NCI-H1105 treated with DMSO at 0.1 percent for 48 hours (cell line): Measurements from ENCODE around the gene RALB.
"Not testable (repeated sequence)": the region's sequence is repeated elsewhere in the genome, so short reads cannot be mapped to it uniquely, and the experiment has no call there.

Source experiments
- DNase-seq: peaks from one replicate; lab custom pipeline; 2025; lab: John Stamatoyannopoulos, UW

Gene RALB

GRCh38 chr2:120315367-120316033, 62.8 kb downstream of the RALB start:
- no peak for DNase-seq

- no peak for DNase-seq
Measured at GRCh38 chr2:120316071-120316470, 63.4 kb downstream of the RALB start.

GRCh38 chr2:120316528-120317179, 64.0 kb downstream of the RALB start:
- DNase-seq, result no peak

- DNase-seq, result no peak
Measured at GRCh38 chr2:120317180-120317533, 64.5 kb downstream of the RALB start.

GRCh38 chr2:120317916-120318315, 65.3 kb downstream of the RALB start:
- no peak for DNase-seq

GRCh38 chr2:120318626-120319025, 66.0 kb downstream of the RALB start:
- no peak for DNase-seq

GRCh38 chr2:120319123-120319522, 66.5 kb downstream of the RALB start:
- no peak for DNase-seq

GRCh38 chr2:120319686-120320317, 67.2 kb downstream of the RALB start:
- DNase-seq, result no peak

- DNase-seq, result no peak
Measured at GRCh38 chr2:120320318-120320851, 67.7 kb downstream of the RALB start.

GRCh38 chr2:120320887-120321556, 68.4 kb downstream of the RALB start:
- not testable (repeated sequence) for DNase-seq

- DNase-seq, result no peak
Measured at GRCh38 chr2:120321721-120322284, 69.2 kb downstream of the RALB start.

GRCh38 chr2:120322329-120322728, 69.7 kb downstream of the RALB start:
- no peak for DNase-seq

- no peak for DNase-seq
Measured at GRCh38 chr2:120323214-120323613, 70.6 kb downstream of the RALB start.

- DNase-seq, result no peak
Measured at GRCh38 chr2:120323807-120324399, 71.3 kb downstream of the RALB start.

GRCh38 chr2:120324933-120325332, 72.3 kb downstream of the RALB start:
- no peak for DNase-seq

GRCh38 chr2:120326066-120326465, 73.4 kb downstream of the RALB start:
- DNase-seq, result no peak

- peak; percentile 6 for DNase-seq
Measured at GRCh38 chr2:120330946-120331822, 78.5 kb downstream of the RALB start.

GRCh38 chr2:120331903-120332302, 79.3 kb downstream of the RALB start:
- DNase-seq, result no peak

GRCh38 chr2:120332384-120332783, 79.7 kb downstream of the RALB start:
- no peak for DNase-seq

- no peak for DNase-seq
Measured at GRCh38 chr2:120334068-120334467, 81.4 kb downstream of the RALB start.

- no peak for DNase-seq
Measured at GRCh38 chr2:120336749-120337148, 84.1 kb downstream of the RALB start.
